HG03342 (cell line): ENCODE measurements around the gene C19orf67.

ENCODE experiments used
- ATAC-seq: cut with Tn5 transposase; IDR thresholded peaks from one replicate; pipeline ENCODE4 v1.9.1; 2021; ENCODE audit warnings: mild to moderate bottlenecking, moderate library complexity; ENCODE audit not compliant: unreplicated experiment

The C19orf67 gene

DNA sequence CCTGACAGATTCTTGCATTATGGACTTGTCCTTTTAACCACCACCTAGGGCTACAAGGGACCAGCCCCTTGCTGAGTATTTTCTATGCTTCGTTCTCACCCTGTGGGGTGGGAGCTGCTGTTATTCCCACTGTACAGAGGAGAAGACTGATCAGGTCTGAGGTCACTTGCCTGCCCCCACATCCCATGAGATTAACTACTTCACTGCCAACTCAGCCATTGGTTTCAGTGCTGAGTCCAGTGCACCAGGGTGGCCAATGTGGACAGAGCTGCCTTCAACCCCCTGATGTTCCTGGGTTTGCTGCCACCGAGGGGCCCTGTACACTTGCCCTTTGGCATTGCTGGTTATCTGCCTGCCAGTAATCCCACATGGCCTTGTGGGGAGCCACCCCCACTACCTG lies 25.1 kb upstream of the C19orf67 start:
- ATAC-seq: no peak

DNA sequence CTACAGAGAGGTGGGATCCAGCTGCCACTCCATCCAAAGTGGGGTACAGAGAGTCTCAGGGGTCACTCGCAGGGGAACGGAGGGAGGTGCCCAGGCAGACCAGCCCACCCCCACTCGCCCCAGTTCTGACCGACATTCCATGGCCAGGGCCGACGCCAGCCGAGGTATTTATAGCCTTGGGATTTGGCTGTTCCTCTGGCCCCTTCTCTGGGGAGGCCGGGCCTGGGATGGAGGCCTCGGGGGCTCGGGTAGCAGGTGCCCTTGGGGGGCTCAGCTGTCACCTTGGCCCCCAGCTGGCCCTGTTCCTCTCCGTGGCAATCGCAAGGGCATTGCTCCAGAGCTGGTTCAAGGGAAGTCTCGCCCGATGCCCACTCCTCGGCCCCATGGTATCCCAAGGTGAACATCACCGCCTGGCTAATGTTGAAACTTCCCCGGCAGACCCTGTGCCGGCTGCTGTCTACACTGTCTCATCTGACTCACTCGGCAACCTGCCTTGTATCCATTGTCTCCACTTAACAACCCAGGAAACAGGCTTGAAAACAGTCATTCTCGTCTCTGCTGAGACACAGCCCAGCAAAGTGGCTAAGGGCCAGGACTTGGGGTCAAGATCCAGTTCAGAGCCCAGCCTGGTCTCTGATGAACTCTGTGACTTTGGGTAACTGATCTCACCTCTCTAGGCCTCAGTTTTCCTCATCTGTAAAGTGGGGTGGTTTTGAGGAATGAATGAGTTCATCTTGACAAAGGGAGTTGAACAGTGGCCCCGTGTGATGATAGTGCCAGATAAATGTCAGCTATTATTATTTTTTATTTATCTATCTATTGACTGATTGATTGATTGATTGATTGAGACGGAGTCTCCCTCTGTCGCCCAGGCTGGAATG lies 22.2 kb upstream of the C19orf67 start:
- no peak for ATAC-seq

DNA sequence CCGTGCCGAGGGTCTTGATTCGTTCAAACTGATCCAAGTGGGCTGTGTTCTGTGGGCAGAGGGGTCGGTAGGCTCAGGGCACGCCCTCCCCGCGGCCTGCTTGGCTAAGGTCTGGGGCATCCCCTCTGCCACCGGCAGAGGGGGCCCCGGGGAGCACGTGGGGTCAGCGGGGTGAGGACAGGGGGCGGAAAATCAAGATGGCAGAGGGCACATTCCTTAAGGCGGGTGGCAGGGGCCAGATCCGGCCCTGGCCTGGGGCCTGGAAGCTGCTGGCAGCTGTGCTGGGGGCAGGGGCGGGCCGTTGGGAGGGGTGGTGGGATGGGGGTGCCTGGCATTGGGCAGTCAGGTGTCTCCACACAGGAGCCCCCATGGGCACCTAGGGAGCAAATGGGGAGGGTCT lies 21.3 kb upstream of the C19orf67 start:
- no peak for ATAC-seq

DNA sequence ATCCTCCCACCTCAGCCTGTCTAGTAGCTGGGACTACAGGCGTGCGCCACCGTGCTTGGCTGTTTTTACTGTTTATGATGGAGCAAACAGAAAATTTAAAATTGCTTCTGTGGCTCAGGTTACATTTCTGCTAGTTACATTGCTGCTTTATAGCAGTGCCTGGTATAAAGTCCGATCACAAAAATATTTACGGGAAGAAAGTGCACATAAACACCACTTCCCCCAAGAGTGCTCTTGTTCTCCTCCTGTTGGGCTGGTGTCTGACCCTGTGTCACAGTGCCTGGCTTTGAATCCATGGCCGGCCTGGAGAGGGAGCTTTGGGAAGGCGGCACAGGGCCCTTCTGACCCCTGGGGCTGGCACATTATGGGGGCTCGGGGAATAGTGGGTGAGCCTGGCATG lies 20.1 kb upstream of the C19orf67 start:
- no peak for ATAC-seq

DNA sequence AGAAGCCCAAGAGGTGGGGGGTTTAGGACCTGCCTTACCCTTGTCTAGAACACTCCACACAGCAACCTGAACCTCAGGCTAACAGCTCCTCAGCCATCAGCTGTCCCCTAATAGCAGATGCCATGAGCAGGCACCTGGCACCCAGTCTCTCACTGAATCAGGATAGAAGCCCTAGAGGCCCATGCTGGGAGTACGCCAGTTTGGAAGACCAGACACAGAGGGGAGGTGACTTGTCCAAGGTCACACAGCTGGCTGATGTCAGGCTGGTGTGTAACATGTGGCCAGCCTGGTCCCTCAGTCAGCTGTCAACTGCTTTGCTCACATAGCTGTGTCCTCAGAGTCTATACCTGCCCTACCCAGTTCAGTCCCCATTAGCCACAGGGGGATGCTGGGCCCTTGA lies 17.7 kb upstream of the C19orf67 start:
- no peak for ATAC-seq

DNA sequence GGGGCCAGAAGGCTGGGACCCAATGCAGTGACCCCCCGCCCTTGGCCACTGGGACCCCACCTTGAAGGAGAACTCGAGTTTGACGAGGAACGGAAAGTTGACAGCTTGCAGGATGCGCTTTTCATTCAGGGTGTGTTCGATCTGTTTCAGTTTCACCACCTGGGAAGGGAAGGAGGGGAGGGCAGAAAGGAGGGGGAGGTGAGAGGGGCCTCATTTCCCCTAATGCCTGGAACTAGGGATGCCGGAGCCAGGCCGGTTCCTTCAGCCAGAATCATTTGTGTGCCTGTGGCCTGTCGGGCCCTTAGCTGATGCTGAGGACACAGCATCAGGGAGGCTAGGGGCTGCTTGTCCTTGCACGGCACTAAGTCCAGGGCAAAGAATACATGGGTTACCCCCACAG lies 17.2 kb upstream of the C19orf67 start:
- ATAC-seq: no peak

DNA sequence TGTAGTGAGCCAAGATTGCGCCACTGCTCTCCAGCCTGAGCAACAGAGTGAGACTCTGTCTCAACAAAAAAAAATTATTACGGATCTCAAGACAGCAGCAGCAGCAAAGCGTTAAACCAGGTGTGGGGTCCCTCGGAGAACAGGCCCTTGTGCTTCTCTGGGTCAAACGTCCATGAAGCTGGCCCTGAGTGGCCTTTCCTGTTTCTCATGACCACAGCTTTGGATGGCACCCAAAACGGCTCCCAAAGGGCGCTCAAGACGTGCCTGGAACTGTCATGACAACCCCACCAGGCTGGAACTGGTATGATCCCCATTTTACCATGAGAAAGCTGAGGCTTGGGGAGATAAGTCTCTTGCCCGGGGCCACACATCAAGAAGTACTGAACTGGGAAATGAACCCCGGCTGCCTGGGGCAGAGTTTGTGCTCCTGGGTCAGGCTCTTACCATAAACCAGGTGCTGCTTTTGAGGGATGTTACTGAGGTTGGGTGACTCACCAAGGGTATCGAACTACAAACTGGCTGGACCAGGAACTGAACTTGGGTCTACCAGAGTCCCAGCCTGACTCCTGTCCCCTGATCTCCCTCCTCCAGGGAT lies 16.6 kb upstream of the C19orf67 start:
- no peak for ATAC-seq

DNA sequence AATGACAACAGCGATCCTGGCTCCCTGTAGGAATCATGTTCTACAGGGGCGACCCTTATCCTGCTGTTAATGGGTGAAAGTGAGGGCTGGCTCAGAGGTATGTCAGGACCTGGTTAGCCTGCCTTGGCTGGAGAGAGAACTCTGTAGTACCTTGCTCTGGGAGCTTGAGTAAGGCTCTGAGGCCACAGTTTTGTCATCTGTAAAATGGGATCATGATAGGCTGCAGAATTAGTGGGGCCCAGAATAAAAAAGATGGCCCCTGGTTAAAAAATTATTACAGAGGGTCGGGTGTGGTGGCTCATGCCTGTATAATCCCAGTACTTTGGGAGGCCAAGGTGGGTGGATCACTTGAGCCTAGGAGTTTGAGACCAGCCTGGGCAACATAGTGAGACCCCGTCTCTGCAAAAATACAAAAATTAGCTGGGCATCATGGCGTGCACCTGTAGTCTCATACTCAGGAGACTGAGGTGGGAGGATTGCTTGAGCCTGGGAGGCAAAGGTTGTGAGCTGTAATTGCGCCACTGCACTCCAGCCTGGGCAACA lies 15.5 kb upstream of the C19orf67 start:
- ATAC-seq: no peak

DNA sequence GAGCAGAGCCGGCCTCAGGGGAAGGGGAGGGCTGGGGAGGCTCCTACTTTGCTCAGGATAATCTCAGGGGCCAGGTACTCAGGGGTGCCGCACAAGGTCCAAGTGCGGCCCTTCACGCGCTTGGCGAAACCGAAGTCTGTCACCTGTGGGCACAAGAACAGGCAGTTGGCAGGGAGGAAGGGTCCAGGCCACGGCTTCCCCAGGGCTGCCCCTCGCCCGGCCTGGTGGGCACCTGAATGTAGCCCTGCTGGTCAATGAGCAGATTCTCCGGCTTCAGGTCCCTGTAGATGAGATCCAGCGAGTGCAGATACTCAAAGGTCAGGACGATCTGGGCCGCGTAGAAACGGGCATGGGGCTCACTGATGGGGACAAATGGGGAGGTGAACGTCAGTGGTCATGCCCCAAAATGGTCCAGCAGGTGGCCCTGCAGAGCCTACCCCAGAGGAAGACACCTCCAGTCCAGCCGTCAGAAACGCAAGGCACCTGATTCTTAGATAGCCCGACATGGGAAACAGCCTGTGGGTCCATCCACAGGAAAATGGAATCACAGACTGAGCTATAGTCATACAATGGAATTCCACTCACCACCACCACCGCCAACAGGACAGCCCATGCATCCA lies 12.1 kb upstream of the C19orf67 start:
- ATAC-seq: no peak

DNA sequence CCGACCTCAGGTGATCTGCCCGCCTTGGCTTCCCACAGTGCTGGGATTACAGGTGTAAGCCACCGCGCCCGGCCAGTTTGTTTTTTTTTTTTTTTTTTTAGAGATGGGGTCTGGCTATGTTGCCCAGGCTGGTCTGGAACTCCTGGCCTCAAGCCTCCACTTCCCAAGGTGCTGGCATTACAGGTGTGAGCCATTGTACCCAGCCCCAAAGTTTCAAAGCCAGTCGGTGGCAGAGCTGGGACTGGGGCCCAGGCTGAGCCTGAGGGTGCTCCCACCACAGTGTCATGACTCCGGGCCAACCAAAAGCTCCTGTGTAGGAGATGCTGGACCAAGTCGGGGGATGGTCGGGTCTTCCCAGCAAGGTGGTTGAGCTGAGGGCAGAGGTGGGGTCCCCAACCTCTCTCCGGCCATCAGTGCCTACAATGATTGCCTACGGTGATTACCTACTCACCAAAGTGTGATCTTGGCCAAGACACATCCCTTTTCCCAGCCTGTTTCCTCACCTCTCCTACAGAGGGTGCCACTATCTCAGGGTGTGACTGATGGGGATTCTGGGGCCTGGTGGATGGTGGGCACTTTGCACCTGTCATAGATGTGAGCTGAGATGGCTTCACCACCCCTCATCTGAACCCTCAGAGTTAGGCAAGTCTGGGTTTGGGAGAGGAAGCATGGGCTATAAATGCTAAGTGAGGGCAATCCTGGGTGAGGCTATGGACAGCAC lies 10.8 kb upstream of the C19orf67 start:
- ATAC-seq: no peak

DNA sequence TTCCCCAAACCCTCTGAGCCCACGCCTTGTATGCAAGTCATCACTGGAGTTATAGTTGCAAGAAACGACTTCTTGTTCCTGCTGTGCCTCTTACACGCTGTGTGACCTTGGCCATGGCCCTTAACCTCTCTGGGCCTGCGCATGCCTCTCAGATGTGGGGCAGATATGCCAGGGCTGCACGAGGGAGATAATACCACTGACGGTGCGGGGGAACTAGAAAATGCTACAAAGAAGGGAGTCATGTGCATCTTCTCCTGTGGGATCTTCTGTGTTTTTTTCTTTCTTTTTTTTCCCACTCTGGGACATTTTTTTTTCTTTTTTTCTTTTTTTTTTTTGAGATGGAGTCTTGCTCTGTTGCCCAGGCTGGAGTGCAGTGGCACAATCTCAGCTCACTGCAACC lies 9.3 kb upstream of the C19orf67 start:
- ATAC-seq: no peak

DNA sequence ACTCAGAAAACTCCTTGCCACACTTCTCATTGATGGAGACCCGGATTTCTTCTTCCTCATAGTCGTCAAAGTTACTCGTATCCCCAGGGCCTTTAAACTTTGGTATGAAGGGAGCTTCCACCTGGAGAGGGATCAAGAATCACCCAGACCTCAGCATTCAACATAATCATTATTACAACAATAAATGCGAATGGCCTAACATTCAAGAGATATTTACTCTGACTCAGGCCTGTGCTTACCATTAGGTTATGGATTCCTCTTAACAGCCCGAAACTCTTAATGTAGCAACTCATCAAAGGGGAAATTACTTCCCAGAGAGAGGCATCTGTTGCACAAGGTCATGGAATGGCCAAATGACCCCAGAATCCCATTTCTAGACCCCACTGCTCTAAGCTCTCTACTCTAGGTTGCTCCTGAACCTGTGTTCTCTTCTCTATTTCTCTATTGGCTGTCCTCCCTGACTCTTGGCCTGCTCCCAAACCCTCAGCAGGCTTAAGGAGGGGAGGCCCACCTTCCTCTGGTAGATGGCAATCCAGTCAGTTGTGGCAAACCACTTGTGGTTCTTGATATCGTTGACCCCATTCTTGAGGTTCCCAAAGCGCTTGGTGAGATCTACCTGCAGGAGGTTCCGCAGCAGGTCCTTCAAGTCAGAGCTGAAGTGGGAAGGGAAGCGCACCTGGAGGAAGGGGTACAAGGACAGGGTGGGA lies 7.7 kb upstream of the C19orf67 start:
- ATAC-seq: no peak

DNA sequence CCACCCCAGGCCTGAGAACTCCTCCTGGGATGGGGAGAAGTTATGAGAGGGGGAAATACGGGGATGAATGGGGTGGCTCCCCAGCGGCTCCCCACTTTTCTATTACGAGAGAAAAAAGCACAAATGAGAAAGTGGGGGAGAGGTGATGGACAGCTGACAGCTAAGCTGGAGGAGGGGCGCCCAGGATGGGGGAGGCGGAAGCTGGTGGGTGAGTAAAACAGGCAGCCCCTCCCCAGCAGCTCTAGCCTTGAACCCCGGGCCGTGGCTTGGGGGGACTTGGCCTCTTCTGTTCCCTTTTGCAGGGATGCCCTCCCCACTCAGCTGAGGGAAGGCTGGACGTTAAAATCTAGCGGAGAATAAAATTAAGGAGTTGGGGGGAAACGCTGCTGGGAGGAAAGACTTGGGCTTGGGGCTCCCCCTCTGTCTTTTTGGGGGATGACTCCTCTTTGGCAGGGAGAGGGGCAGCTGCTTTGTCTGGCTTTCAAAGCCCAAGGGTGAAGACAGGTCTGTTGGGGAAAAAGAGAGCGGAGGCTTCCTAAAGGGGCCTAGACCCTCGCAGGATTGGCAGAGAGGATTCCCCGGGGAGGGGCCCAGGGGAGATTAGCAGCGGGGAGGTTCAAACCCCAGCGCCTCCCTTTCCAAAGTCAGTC lies 6.4 kb upstream of the C19orf67 start:
- ATAC-seq: peak; percentile 4

DNA sequence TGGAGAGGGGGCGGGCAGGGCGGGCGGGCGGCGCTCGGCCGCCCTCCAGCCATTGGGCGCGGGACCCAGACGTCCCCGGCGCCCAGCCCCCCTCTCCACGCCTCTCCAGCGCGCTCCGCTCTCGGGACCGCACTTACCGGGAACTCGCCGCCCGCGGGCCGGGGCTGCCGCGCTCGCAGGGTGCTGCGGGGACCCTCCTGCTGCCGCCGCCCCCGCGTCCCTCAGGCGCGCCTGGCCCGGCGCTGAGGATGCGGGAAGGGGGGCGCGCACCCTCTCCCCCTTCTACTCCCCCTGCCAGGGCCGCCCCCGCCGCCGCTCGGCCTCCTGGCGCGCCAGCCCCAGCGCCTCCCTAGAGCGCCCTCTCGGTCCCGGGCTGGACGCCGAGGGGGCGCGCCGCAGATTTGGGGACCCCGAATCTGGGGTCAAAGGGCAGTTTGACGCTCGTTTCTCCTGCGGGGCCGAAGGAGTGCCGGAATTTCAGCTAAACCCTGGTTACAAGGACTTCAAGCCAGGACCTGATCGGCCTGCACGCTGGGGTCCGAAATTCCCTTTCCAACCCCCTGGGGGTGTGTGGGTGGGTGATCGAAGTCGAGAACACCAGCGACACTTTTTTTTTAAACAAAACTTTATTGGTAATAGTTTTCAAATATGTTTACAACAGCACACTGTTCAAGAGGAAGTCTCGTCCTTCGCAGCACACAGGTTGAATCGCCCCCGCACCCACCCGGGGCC lies 5.7 kb upstream of the C19orf67 start:
- peak; percentile 44 for ATAC-seq

DNA sequence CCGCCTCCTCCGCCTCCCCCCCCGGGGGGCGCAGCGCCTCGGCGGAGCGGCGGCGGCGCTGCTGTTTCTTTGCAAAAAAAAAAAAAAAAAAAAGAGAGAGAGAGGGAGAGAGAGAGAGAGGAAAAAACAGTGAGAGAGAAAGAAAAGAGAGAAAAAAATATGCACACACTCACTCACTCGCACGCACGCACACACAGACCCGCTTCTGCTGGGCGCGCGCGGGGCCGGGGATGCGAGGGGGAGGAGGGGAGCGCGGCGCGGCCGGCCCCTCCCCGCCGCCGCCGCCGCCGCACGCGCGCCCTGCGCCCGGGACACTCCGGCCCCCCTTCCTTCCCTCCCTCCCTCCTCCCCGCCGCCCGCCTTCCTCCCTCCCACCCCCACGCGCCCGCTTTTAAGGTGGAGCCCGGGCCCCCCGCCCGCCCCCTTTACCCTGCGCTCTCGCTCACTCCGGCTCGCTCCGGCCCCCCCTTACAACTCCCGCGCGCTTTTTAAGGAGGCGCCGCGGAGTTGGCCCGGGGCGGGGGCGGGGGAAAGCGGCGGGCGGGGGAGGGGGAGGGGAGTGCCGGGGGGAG lies 5.0 kb upstream of the C19orf67 start, which contains the start of gene SAMD1:
SAMD1 (minus strand) TSS at position 243 of the 572 bp plus-strand sequence.
- peak; percentile 40 for ATAC-seq

DNA sequence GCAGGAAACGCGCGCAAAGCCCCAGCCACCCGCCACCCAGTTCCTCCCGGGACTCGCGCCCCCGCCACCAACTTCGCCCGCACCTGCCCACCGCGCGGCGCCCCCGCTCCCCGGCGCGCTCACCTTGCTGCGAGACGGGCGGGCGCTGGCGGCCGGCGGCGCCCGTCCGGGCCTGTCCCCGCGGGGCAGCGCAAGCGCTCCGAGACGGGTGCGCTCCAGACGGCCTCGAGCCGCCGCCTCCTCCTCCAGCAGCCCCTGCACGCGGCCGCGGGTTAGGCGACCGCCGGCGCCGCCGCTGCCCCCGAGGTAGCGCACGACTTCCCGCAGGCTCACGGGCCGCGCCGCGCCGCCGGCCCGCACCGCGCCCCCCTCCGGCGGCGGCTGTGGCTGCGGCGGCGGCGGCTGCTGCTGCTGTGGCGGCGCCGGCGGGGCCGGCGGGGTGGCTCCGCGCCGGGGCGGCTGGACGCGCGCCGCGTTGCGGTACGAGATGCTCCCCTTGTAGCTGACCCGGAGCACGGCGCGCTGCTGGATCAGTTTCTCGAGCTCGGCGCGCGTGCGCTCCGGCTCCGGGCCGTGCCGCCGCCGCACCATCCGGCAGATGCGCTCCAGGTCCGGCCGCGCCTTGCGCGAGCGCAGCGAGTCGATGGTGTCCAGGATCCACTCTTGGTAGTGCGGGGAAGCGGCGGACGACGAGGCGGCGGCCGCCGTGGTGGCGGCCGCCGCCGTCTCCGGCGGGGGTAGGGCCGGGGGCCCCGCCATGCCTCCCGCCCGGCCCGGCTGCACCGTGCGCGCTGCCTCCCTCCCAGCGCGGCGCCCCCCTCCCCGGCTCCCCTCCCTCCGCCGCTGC lies 4.3 kb upstream of the C19orf67 start:
- ATAC-seq: peak; percentile 27

DNA sequence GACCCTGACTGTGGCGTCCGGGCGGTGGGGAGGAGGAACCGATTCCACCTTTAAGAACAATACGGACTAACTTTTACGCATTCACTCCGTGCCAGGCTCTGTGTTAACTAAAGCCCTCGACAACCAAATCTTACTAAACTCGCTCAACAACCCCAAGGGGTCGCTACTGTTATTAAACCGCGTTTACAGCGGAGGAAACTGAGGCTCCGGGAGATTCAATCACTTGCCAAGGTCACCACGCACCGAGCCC lies 3.8 kb upstream of the C19orf67 start:
- ATAC-seq: no peak

DNA sequence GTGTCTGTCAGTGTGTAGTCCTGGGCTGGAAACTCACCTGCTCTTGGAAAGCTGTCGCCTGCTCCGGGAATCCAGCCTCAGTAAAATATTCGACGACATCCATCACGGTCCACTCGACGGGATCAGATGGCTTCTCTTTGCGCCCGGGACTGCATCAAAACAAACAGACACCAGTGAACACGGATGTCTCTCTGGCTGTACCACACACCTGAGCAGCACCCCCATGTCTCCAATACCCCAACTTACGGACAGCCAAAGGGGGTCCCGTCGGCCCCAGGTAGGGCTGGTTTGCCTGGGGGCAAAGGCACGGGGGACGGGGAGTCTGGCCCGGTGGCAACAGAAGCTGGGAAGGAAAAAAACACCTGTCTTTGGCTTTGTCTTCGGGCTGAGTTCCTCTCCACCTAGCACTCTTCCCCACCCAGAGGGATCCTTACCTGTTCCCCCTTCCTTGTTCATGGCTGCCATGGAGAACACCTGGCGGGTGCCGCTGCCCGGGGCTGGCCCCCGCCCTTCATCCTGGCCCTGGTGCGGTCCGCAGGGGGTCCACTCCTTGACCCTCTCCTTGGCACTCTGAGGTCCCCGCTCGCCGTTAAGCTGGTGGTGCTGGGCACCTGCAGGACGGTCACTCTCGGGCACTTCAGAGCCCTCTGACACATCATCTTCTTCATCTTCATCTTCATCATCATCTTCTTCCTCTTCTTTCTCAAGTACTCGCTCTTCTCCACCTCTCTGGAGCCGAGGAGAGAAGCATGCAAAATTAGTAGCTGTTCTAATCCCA lies 3.2 kb upstream of the C19orf67 start:
- no peak for ATAC-seq
